HFFc6 (cell line): ENCODE results near the gene IGFBP6. TPM values are rescaled to one million over a fixed set of nuclear protein-coding genes. Genes with fewer than 3 reads are reported as not detected.

Experiments
- DNase-seq: peaks from one replicate; pipeline ENCODE4 v3.0.0-alpha.2; 2018
- H3K27ac Mint-ChIP-seq: 2 replicates; pipeline ENCODE4 v1.8.0; 2020; ENCODE audit warnings: mild to moderate bottlenecking, mixed read lengths
- H3K27me3 Mint-ChIP-seq: 2 replicates; pipeline ENCODE4 v1.8.0; 2021; ENCODE audit warnings: mild to moderate bottlenecking, moderate library complexity, mixed read lengths; ENCODE audit not compliant: insufficient read depth
- H3K36me3 Mint-ChIP-seq: 2 replicates; pipeline ENCODE4 v1.8.0; 2021; ENCODE audit warnings: low read depth, mixed read lengths
- H3K4me1 Mint-ChIP-seq: 2 replicates; pipeline ENCODE4 v1.8.0; 2020; ENCODE audit warnings: low read depth, mixed read lengths
- H3K4me3 Mint-ChIP-seq: 2 replicates; pipeline ENCODE4 v1.8.0; 2020; ENCODE audit warnings: mild to moderate bottlenecking, moderate library complexity, mixed read lengths
- H3K9me3 Mint-ChIP-seq: 2 replicates; pipeline ENCODE4 v1.8.0; 2020; ENCODE audit warnings: mild to moderate bottlenecking, mixed read lengths
- total RNA-seq, 6 experiments: library from RNA; stranded (reverse); fragmentation: NEBNext Ultra II Directional; extraction: Animal tissue kit (Norgen Biotek cat#: 25700); gene quantifications; 2 replicates in 1 of 6; 3 replicates in 5 of 6; pipeline ENCODE4 v1.2.3, GENCODE V29; 2021
- TF ChIP-seq, protein P1 (sequence below): fragments of 200-600 bp; sonication (generic); IDR thresholded peaks from 2 replicates; pipeline ENCODE4 v1.5.0; 2021; ENCODE audit warnings: antibody characterized with exemption, mild to moderate bottlenecking

IGFBP6 gene
- total RNA-seq, 6 experiments from 2014 or later, result 317 to 444 (median 430) TPM

DNA sequence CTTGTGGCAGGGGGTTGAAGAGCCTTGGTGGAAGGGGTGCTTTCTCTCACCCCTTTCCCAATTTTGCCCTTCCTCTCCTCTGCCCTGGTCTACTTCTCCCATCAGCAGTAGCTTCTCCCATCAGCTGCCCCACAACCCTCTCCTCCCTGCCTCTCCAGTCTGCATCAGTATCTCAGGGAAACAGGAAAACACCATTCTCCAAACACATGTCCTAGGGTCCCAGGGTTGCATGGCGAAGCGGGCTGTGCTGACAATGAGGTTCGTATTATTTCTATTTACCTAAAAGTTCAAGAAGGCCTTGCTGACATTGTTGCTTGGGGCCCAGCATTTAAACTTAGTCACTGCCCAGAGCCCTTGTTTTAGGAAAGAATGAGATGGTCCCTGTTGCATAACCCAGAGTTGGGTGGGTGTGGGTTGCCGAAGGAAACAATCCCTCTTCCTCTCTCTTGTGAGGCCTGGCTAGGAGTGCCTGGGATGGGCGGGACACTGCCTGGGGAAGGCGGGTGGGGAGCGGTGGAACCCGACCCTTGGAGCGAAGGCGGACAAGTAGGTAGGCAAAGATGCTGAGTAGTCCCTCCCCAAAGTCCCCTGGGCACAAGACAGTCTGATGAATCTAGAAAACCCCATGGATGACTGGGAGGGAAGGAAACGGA is 1.3 kb upstream of the IGFBP6 start:
- H3K9me3 Mint-ChIP-seq, result no peaks in the 10 kb centered on the region
- DNase-seq, result peak; percentile 59
- H3K36me3 Mint-ChIP-seq, result no peaks in the 10 kb centered on the region
- H3K4me1 Mint-ChIP-seq, result peaks cover 65% of the 10 kb centered on the region
- H3K27ac Mint-ChIP-seq, result peak overlapping the region; percentile 95
- peaks cover 5% of the 10 kb centered on the region; the same call in 1 of the 2 replicates for H3K27me3 Mint-ChIP-seq
- TF ChIP-seq, protein P1, sequence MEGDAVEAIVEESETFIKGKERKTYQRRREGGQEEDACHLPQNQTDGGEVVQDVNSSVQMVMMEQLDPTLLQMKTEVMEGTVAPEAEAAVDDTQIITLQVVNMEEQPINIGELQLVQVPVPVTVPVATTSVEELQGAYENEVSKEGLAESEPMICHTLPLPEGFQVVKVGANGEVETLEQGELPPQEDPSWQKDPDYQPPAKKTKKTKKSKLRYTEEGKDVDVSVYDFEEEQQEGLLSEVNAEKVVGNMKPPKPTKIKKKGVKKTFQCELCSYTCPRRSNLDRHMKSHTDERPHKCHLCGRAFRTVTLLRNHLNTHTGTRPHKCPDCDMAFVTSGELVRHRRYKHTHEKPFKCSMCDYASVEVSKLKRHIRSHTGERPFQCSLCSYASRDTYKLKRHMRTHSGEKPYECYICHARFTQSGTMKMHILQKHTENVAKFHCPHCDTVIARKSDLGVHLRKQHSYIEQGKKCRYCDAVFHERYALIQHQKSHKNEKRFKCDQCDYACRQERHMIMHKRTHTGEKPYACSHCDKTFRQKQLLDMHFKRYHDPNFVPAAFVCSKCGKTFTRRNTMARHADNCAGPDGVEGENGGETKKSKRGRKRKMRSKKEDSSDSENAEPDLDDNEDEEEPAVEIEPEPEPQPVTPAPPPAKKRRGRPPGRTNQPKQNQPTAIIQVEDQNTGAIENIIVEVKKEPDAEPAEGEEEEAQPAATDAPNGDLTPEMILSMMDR, result no peak
- peak overlapping the region; percentile 95 for H3K4me3 Mint-ChIP-seq

DNA sequence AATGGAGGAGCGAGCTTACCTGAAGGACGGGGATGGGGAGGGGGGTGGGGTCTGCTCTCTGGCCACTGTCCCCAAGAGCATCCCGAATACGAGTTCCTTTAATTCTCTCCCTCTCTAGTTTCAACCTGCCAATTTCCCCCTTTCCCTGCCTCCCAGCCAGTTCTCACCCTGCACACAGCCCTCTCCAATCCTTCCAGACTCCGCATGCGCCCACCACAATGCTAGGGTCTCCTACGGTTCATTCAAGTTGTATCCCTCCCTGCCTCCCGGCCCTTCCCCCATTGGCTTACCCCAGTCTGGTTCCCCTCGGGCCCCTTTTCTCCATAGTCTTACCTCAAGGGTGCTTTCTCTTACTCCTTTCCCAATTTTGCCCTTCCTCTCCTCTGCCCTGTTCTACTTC is 708 bp upstream of the IGFBP6 start:
- Mint-ChIP-seq H3K4me3 (peak overlapping the region; percentile 95), H3K27me3 (peaks cover 5% of the 10 kb centered on the region; the same call in 1 of the 2 replicates), H3K27ac (peak overlapping the region; percentile 95), H3K4me1 (peaks cover 59% of the 10 kb centered on the region), H3K9me3 (no peaks in the 10 kb centered on the region), H3K36me3 (no peaks in the 10 kb centered on the region)
- DNase-seq, result no peak
- TF ChIP-seq, protein P1, result no peak

DNA sequence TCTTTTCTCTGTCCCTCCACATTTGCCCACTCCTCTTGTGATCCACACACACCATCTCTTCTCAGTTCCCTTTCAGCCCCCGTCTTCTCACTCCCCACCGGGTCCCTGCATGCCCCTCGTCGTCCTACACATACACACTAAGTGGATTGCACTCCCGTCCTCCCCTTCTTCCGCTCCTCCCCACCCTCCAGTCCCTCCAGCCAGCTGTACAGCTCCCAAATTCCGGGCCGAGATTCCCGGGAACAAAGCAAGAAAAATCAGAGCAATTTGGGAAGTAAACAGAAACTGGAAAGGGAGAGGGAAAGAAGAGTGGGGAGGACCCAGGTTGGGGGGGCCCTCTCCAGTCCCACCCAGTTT is 282 bp upstream of the IGFBP6 start:
- H3K27ac Mint-ChIP-seq, result peak overlapping the region; percentile 95
- TF ChIP-seq, protein P1, result no peak

GRCh38 chr12:53098354-53098981 is 1.0 kb downstream of the IGFBP6 start:
- Mint-ChIP-seq H3K27ac (peak overlapping the region; percentile 95), H3K4me1 (peaks cover 59% of the 10 kb centered on the region)

More for the DNA sequence above, 282 bp upstream of the IGFBP6 start:
- DNase-seq, result no peak
- Mint-ChIP-seq H3K4me3 (peak overlapping the region; percentile 95), H3K27me3 (peaks cover 5% of the 10 kb centered on the region; the same call in 1 of the 2 replicates), H3K36me3 (no peaks in the 10 kb centered on the region), H3K9me3 (no peaks in the 10 kb centered on the region), H3K4me1 (peaks cover 59% of the 10 kb centered on the region)

DNA sequence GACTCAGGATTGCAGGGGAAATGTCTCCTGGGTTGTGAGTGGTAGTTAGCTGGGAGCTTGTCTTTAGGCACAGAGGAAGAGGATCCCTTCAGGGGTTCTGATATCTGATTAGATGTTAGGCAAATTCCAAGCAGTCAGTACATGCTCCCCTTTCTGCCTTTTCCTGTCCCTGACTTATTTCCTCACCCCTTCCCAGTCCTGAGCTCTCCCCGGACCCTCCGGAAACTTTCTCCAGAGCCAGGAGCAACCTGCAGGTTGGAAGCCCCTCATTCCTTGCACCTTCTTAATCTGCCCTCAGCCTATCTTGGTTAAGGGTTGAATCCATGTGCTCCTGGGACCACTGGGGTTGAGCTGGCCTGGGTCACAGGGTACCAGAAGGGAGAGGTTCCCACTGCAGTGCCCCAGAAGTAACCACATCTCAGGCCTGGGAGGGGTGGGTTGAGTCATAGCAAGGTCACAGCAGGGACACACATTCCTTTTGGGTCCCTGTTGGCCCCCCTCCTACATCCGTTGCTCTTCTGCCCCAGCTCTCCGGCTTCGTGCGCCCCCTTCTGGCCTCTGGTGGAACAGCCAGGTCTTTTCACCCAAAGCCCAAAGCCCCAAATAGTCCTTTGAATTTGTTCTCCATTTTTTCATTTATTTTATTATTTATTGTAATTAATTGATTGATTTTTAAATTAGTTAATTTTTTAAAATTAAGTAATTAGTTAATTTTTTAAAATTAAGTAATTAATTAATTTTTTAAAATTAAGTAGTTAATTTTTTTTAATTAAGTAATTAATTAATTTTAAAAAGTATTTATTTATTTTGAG is 1.8 kb downstream of the IGFBP6 start:
- peaks cover 51% of the 10 kb centered on the region for H3K4me1 Mint-ChIP-seq
- DNase-seq, result peak; percentile 95
- TF ChIP-seq, protein P1, result peak; percentile 99
- H3K27ac Mint-ChIP-seq, result peak overlapping the region; percentile 95
- no peaks in the 10 kb centered on the region for H3K36me3 Mint-ChIP-seq
- H3K4me3 Mint-ChIP-seq, result peak overlapping the region; percentile 95
- H3K9me3 Mint-ChIP-seq, result no peaks in the 10 kb centered on the region
- peaks cover 5% of the 10 kb centered on the region; the same call in 1 of the 2 replicates for H3K27me3 Mint-ChIP-seq

More at GRCh38 chr12:53098354-53098981, 1.0 kb downstream of the IGFBP6 start:
- peak; percentile 76 for DNase-seq
- TF ChIP-seq, protein P1, result no peak
- H3K9me3 Mint-ChIP-seq, result no peaks in the 10 kb centered on the region
- H3K36me3 Mint-ChIP-seq, result no peaks in the 10 kb centered on the region
- H3K27me3 Mint-ChIP-seq, result peaks cover 5% of the 10 kb centered on the region; the same call in 1 of the 2 replicates
- H3K4me3 Mint-ChIP-seq, result peak overlapping the region; percentile 95
